Esophagus muscularis mucosa (tissue), 4 donors: ENCODE data around the gene PRKAR1B.

Source experiments
- CTCF ChIP-seq, 3 experiments: fragments of 200-600 bp in 2 of 3; fragments of 450-650 bp in 1 of 3; sonication (generic) in 2 of 3; IDR thresholded peaks; one replicate each; pipeline ENCODE4 v1.5.1; 2017 to 2019; ENCODE audit warnings: antibody characterized with exemption in 3 of 3, mild to moderate bottlenecking in 2 of 3, moderate library complexity in 1 of 3
- EP300 ChIP-seq: sonication (generic); formaldehyde crosslinking; IDR thresholded peaks from one replicate; pipeline ENCODE4 v1.6.1; 2017; ENCODE audit warnings: antibody characterized with exemption
- POLR2A ChIP-seq: fragments of 450-650 bp; IDR thresholded peaks from one replicate; pipeline ENCODE4 v1.6.1; 2017; ENCODE audit warnings: antibody characterized with exemption, moderate library complexity, mild to moderate bottlenecking, low read depth
- POLR2AphosphoS5 ChIP-seq, 2 donors: sonication (generic); formaldehyde crosslinking; IDR thresholded peaks; one replicate each; pipeline ENCODE4 v1.6.1; 2017; ENCODE audit warnings: antibody characterized with exemption in 2 of 2

GRCh38 chr7:549066-549890 is 177.8 kb downstream of the PRKAR1B start:
- TF ChIP-seq CTCF (IDR thresholded peaks at IDR 0.05) (no peak), POLR2AphosphoS5 (IDR thresholded peaks at IDR 0.05) (no peak), EP300 (no peak), POLR2A (no peak)
